ENCODE data around the gene PFKFB2. TPM values are rescaled to one million over a fixed set of nuclear protein-coding genes. Genes with fewer than 3 reads are reported as not detected.

PFKFB2 gene
- total RNA-seq, 1 donor from 2014 or later = 49.9 TPM

DNA sequence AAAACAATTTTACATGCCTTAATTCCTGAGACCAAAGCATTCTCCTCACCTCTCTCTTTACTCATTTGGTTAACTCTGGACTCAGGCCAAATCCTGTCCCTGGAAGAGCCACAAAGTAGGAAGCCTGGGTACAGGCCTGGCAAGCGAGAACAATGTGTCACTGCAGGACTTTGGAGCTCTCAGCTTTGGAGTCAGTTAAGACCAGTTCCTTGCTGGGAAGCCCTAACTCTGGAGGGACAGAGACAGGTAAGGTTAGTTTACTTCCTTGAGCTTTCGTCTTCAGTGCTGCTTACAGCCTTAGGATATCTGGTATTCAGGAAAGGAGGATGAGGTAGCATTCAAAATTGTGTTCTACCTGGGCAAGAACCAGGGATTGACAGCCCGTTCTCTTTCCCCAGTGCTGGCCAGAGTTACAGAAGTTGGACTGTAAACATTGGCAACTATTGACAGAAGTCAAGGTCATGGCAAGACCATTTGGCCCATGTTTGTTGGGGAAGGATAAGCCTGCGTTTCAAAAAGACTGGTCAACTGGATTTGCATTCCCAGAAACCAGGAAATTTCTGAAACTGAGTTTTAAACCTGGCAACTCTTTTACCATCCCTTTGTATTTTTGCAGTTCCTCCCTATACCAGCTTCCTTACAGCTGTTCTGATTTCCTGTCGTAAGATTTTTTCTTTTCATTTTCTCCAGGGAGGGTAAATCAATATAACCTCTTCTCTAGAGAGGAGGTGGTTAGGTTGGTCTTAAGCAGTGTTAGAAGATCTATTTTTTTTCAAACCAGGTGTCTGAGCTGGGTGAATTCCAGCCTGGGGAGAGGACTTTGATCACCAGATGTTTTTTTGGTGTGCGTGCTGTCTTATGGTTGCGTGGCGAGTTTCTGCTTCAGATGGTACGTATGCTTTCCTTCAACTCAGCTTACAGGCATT lies 35.9 kb downstream of the PFKFB2 start, which contains the start of gene C4BPB:
TSS of gene C4BPB (plus strand) at position 160 of the 926 bp plus-strand sequence. CDS start at position 832, 672 bp downstream.
- Histone ChIP-seq H3K4me1 (no peaks in the 10 kb centered on the region), H3K9me3 (no peaks in the 10 kb centered on the region), H3K4me3 (no peak within 1 kb of the TSS), H3K36me3 (no peaks in the 10 kb centered on the region), H3K27ac (no peak within 1 kb of the TSS), H3K27me3 (no peaks in the 10 kb centered on the region)
- ATAC-seq (peak; percentile 69), DNase-seq (no peak)
- intact Hi-C loops (cut with DNase I) = loop anchor here (10.0 kb wide), 1 partner anchor 316 kb away; no protein-coding TSS in a partner anchor
- TF ChIP-seq, protein P1, sequence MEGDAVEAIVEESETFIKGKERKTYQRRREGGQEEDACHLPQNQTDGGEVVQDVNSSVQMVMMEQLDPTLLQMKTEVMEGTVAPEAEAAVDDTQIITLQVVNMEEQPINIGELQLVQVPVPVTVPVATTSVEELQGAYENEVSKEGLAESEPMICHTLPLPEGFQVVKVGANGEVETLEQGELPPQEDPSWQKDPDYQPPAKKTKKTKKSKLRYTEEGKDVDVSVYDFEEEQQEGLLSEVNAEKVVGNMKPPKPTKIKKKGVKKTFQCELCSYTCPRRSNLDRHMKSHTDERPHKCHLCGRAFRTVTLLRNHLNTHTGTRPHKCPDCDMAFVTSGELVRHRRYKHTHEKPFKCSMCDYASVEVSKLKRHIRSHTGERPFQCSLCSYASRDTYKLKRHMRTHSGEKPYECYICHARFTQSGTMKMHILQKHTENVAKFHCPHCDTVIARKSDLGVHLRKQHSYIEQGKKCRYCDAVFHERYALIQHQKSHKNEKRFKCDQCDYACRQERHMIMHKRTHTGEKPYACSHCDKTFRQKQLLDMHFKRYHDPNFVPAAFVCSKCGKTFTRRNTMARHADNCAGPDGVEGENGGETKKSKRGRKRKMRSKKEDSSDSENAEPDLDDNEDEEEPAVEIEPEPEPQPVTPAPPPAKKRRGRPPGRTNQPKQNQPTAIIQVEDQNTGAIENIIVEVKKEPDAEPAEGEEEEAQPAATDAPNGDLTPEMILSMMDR (IDR thresholded peaks at IDR 0.05) = no peak

GRCh38 chr1:207089627-207090355 lies 36.7 kb downstream of the PFKFB2 start:
- intact Hi-C loops (cut with DNase I) = loop anchor here (10.0 kb wide), 1 partner anchor 315 kb away; no protein-coding TSS in a partner anchor
- no peak overlapping the region for H3K4me3 ChIP-seq

GRCh38 chr1:207091200-207091908 lies 38.3 kb downstream of the PFKFB2 start:
- H3K27me3 ChIP-seq = no peaks in the 10 kb centered on the region
- H3K36me3 ChIP-seq = no peaks in the 10 kb centered on the region

More at GRCh38 chr1:207089627-207090355, 36.7 kb downstream of the PFKFB2 start:
- no peak overlapping the region for H3K27ac ChIP-seq
- H3K36me3 ChIP-seq = no peaks in the 10 kb centered on the region
- no peak for DNase-seq
- ATAC-seq = no peak
- no peaks in the 10 kb centered on the region for H3K27me3 ChIP-seq
- H3K4me1 ChIP-seq = no peaks in the 10 kb centered on the region
- TF ChIP-seq, protein P1 (IDR thresholded peaks at IDR 0.05) = no peak
- no peaks in the 10 kb centered on the region for H3K9me3 ChIP-seq

GRCh38 chr1:207093944-207094343 lies 40.9 kb downstream of the PFKFB2 start:
- ATAC-seq (no peak), DNase-seq (no peak)
- Histone ChIP-seq H3K36me3 (no peaks in the 10 kb centered on the region), H3K27ac (no peak overlapping the region), H3K27me3 (no peaks in the 10 kb centered on the region), H3K9me3 (no peaks in the 10 kb centered on the region), H3K4me1 (no peaks in the 10 kb centered on the region), H3K4me3 (no peak overlapping the region)
- intact Hi-C loops (cut with DNase I) = no loop called here
- TF ChIP-seq, protein P1 (IDR thresholded peaks at IDR 0.05) = no peak

More at GRCh38 chr1:207091200-207091908, 38.3 kb downstream of the PFKFB2 start:
- Histone ChIP-seq H3K27ac (no peak overlapping the region), H3K9me3 (no peaks in the 10 kb centered on the region), H3K4me1 (no peaks in the 10 kb centered on the region), H3K4me3 (no peak overlapping the region)
- ATAC-seq (no peak), DNase-seq (no peak)
- intact Hi-C loops (cut with DNase I) = no loop called here
- TF ChIP-seq, protein P1 (IDR thresholded peaks at IDR 0.05) = no peak

GRCh38 chr1:207097871-207098324 lies 44.8 kb downstream of the PFKFB2 start:
- intact Hi-C loops (cut with DNase I) = no loop called here
- H3K4me1 ChIP-seq = no peaks in the 10 kb centered on the region
- ATAC-seq (no peak), DNase-seq (no peak)
- H3K27ac ChIP-seq = no peak overlapping the region
- H3K36me3 ChIP-seq = no peaks in the 10 kb centered on the region
- H3K27me3 ChIP-seq = no peaks in the 10 kb centered on the region
- H3K4me3 ChIP-seq = no peak overlapping the region
- TF ChIP-seq, protein P1 (IDR thresholded peaks at IDR 0.05) = no peak
- H3K9me3 ChIP-seq = no peaks in the 10 kb centered on the region

Measured in upper lobe of right lung (tissue), 1 donor.